H1 (cell line): Measurements from ENCODE around the gene CHST12. TPM values are rescaled to one million over a fixed set of nuclear protein-coding genes. Genes with fewer than 3 reads are reported as not detected.
"Not testable (repeated sequence)": the region's sequence is repeated elsewhere in the genome, so short reads cannot be mapped to it uniquely, and the experiment has no call there.

Experiments
- CTCF ChIA-PET: fragments of 300-600 bp; sonication (Branson Sonifier 250); formaldehyde crosslinking; loops from one replicate; lab custom pipeline; 2021; ENCODE audit not compliant: partially characterized antibody; lab: Charles Lee
- POLR2A ChIA-PET: fragments of 300-600 bp; sonication (Branson Sonifier 250); formaldehyde crosslinking; loops from one replicate; lab custom pipeline; 2021; ENCODE audit warnings: inconsistent platforms; ENCODE audit not compliant: partially characterized antibody; lab: Charles Lee
- DNase-seq, 2 experiments: peaks; one replicate each; pipeline versions ENCODE4 v3.0.0 to v3.0.0-alpha.2; 2010 to 2022; ENCODE audit warnings: low spot score in 2 of 2, low read depth in 1 of 2, mixed read lengths in 1 of 2
- FAIRE-seq: peaks from 2 replicates; lab custom pipeline; 2011; peaks lifted over from hg19 to GRCh38; lab: Jason Lieb, UNC
- H2AFZ ChIP-seq: 2 replicates; pipeline ENCODE4 v1.8.1; 2012; ENCODE audit warnings: low read length, inconsistent platforms
- H2AK5ac ChIP-seq: 2 replicates; pipeline ENCODE4 v1.6.1; 2013; ENCODE audit warnings: low read depth, low read length
- H2BK120ac ChIP-seq: replicated peaks from 2 replicates; pipeline ENCODE3; 2013; ENCODE audit warnings: low read depth, low read length, inconsistent platforms
- H2BK12ac ChIP-seq: 2 replicates; pipeline ENCODE4 v1.6.1; 2013; ENCODE audit warnings: low read depth, low read length
- H2BK15ac ChIP-seq: 2 replicates; pipeline ENCODE4 v1.6.1; 2013; ENCODE audit warnings: low read length
- H2BK20ac ChIP-seq: 2 replicates; pipeline ENCODE4 v1.6.1; 2013; ENCODE audit warnings: low read length
- H2BK5ac ChIP-seq: 2 replicates; pipeline ENCODE4 v1.6.1; 2013; ENCODE audit warnings: low read depth, low read length
- H3K14ac ChIP-seq: 2 replicates; pipeline ENCODE4 v1.6.1; 2013; ENCODE audit warnings: inconsistent platforms; ENCODE audit not compliant: insufficient read length
- H3K18ac ChIP-seq: 2 replicates; pipeline ENCODE4 v1.6.1; 2013; ENCODE audit warnings: low read length; ENCODE audit errors: extremely low read depth
- H3K23ac ChIP-seq: 2 replicates; pipeline ENCODE4 v1.6.1; 2013; ENCODE audit warnings: inconsistent platforms; ENCODE audit not compliant: insufficient read length
- H3K23me2 ChIP-seq: 2 replicates; pipeline ENCODE4 v1.6.1; 2013; ENCODE audit warnings: low read depth, low read length
- H3K27ac ChIP-seq: 2 replicates; pipeline ENCODE4 v1.6.1; 2011; ENCODE audit warnings: low read depth, low read length, inconsistent platforms
- H3K27me3 ChIP-seq, 4 experiments: replicated peaks in 1 of 4; 1 replicate in 1 of 4; 2 replicates in 3 of 4; pipeline versions ENCODE4 v1.6.1 to v1.8.1; 2011 to 2013; ENCODE audit warnings: low read length in 3 of 4, mild to moderate bottlenecking in 3 of 4, inconsistent platforms in 2 of 4, mixed read lengths in 2 of 4, moderate library complexity in 1 of 4; ENCODE audit not compliant: control insufficient read depth in 3 of 4, insufficient read depth in 3 of 4; ENCODE audit errors: extremely low read depth in 1 of 4
- H3K36me3 ChIP-seq, 4 experiments: 2 replicates each; pipeline versions ENCODE4 v1.6.1 to v1.8.1; 2011 to 2013; ENCODE audit warnings: mild to moderate bottlenecking in 4 of 4, low read length in 3 of 4, moderate library complexity in 2 of 4, control low read depth in 1 of 4, inconsistent platforms in 1 of 4; ENCODE audit not compliant: insufficient read depth in 4 of 4, control insufficient read depth in 2 of 4
- H3K4ac ChIP-seq: replicated peaks from 2 replicates; pipeline ENCODE3; 2013; ENCODE audit warnings: low read length, low read depth, mixed read lengths, inconsistent platforms; ENCODE audit not compliant: insufficient read length
- H3K4me1 ChIP-seq, 4 experiments: replicated peaks in 1 of 4; 1 replicate in 1 of 4; 2 replicates in 3 of 4; pipeline versions ENCODE4 v1.6.1 to v1.8.1; 2011 to 2013; ENCODE audit warnings: low read length in 3 of 4, inconsistent platforms in 2 of 4, mixed read lengths in 1 of 4; ENCODE audit not compliant: insufficient read depth in 4 of 4, control insufficient read depth in 3 of 4
- H3K4me2 ChIP-seq, 2 experiments: 2 replicates each; pipeline versions ENCODE4 v1.6.1 to v1.8.1; 2011 to 2013; ENCODE audit warnings: low read depth in 2 of 2, low read length in 2 of 2, control low read depth in 1 of 2, inconsistent platforms in 1 of 2, mild to moderate bottlenecking in 1 of 2; ENCODE audit not compliant: insufficient read depth in 1 of 2
- H3K4me3 ChIP-seq, 4 experiments: fragments of 200-600, 300-600 bp in 1 of 4; sonication (generic), shearing (Covaris generic), sonication (Bioruptor Twin) in 1 of 4; 2 replicates each; pipeline versions ENCODE4 v1.5.1 to v1.8.1; 2011 to 2016; ENCODE audit warnings: low read length in 4 of 4, low read depth in 3 of 4, control low read depth in 2 of 4, inconsistent platforms in 2 of 4, mild to moderate bottlenecking in 2 of 4, mixed read lengths in 1 of 4, moderate library complexity in 1 of 4; ENCODE audit not compliant: insufficient read depth in 2 of 4; ENCODE audit errors: extremely low read depth in 1 of 4
- H3K56ac ChIP-seq: replicated peaks from 2 replicates; pipeline ENCODE3; 2013; ENCODE audit warnings: low read depth, mild to moderate bottlenecking, mixed read lengths, low read length, inconsistent platforms; ENCODE audit not compliant: insufficient read length
- H3K79me1 ChIP-seq: 2 replicates; pipeline ENCODE4 v1.6.1; 2013; ENCODE audit warnings: low read depth, low read length, control low read depth
- H3K79me2 ChIP-seq, 2 experiments: 2 replicates each; pipeline versions ENCODE4 v1.6.1 to v1.8.1; 2012 to 2013; ENCODE audit warnings: low read length in 2 of 2, mild to moderate bottlenecking in 2 of 2, inconsistent platforms in 1 of 2; ENCODE audit not compliant: insufficient read depth in 2 of 2, control insufficient read depth in 1 of 2
- H3K9ac ChIP-seq, 4 experiments: replicated peaks in 1 of 4; 1 replicate in 1 of 4; 2 replicates in 3 of 4; pipeline versions ENCODE4 v1.6.1 to v1.8.1; 2011 to 2013; ENCODE audit warnings: low read depth in 3 of 4, low read length in 3 of 4, control low read depth in 2 of 4, mild to moderate bottlenecking in 2 of 4, moderate library complexity in 2 of 4, inconsistent platforms in 1 of 4; ENCODE audit errors: extremely low read depth in 1 of 4
- H3K9me3 ChIP-seq, 2 experiments: 2 replicates each; pipeline versions ENCODE4 v1.6.1 to v1.8.1; 2012 to 2013; ENCODE audit warnings: mild to moderate bottlenecking in 2 of 2, moderate library complexity in 2 of 2, control low read depth in 1 of 2, inconsistent platforms in 1 of 2, low read depth in 1 of 2, low read length in 1 of 2, mixed read lengths in 1 of 2; ENCODE audit not compliant: insufficient read depth in 2 of 2
- H4K20me1 ChIP-seq, 2 experiments: replicated peaks in 1 of 2; 2 replicates each; pipeline versions ENCODE3 to v1.8.1; 2011 to 2013; ENCODE audit warnings: inconsistent platforms in 2 of 2, low read length in 2 of 2, mild to moderate bottlenecking in 1 of 2; ENCODE audit not compliant: insufficient read depth in 2 of 2, control insufficient read depth in 1 of 2
- H4K5ac ChIP-seq: 2 replicates; pipeline ENCODE4 v1.6.1; 2013; ENCODE audit warnings: low read length, low read depth, mixed read lengths, inconsistent platforms; ENCODE audit not compliant: insufficient read length
- H4K8ac ChIP-seq: 2 replicates; pipeline ENCODE4 v1.8.0; 2013; ENCODE audit warnings: mild to moderate bottlenecking, moderate library complexity, low read length, inconsistent platforms; ENCODE audit not compliant: insufficient read depth; ENCODE audit errors: extremely low read depth
- H4K91ac ChIP-seq: replicated peaks from 2 replicates; pipeline ENCODE3; 2013; ENCODE audit warnings: low read length, mixed read lengths, inconsistent platforms; ENCODE audit not compliant: insufficient read length
- WGBS, 2 experiments: shearing (Covaris generic) in 1 of 2; methylation state at CpG; one replicate each; pipeline versions ENCODE4 v1.1.6 to v1.1.7; 2013 to 2015; ENCODE audit warnings: low lambda C conversion rate in 2 of 2, mixed read lengths in 2 of 2, inconsistent platforms in 1 of 2, low coverage in 1 of 2, missing lambda C conversion rate in 1 of 2; ENCODE audit not compliant: insufficient replicate concordance in 2 of 2, insufficient coverage in 1 of 2, insufficient read length in 1 of 2; ENCODE audit errors: extremely low coverage in 1 of 2, missing lambda C conversion rate in 1 of 2; 5-methylcytosine and 5-hydroxymethylcytosine counted together
- polyA plus RNA-seq, 7 experiments: library from polyadenylated mRNA; depleted of rRNA in 3 of 7; stranded (reverse) in 5 of 7; unstranded in 2 of 7; fragments of >200 nt in 5 of 7; fragments of 200-250 nt in 2 of 7; gene quantifications; 1 replicate in 5 of 7; 2 replicates in 1 of 7; 4 replicates in 1 of 7; pipeline versions ENCODE4 v1.2.1 to v1.2.3, GENCODE V29; 2011 to 2013; ENCODE audit warnings: missing spikeins in 2 of 7, mixed read lengths in 2 of 7
- total RNA-seq: library from RNA; stranded (reverse); fragmentation: NEBNext Ultra II Directional; extraction: Animal tissue kit (Norgen Biotek cat#: 25700); gene quantifications from 2 replicates; pipeline ENCODE4 v1.2.1, GENCODE V29; 2021

The CHST12 gene
- total and polyA plus RNA-seq, 2 of the 8 experiments (the other 6 are each of a cell fraction or from before 2014, with no cell fraction given), result 13.4 to 24.1 TPM

- not testable (repeated sequence) for H3K4me2 ChIP-seq, DNase-seq, H3K18ac ChIP-seq, H4K20me1 ChIP-seq, H3K36me3 ChIP-seq, H3K4me1 ChIP-seq, H4K8ac ChIP-seq, H2BK120ac ChIP-seq, H3K14ac ChIP-seq, H4K91ac ChIP-seq, H2AFZ ChIP-seq, H2BK15ac ChIP-seq, FAIRE-seq, H2BK12ac ChIP-seq, H3K27me3 ChIP-seq, H3K23me2 ChIP-seq, H2BK5ac ChIP-seq, H2BK20ac ChIP-seq, H3K56ac ChIP-seq, H3K9me3 ChIP-seq, H2AK5ac ChIP-seq, H3K9ac ChIP-seq, H3K4me3 ChIP-seq, H3K27ac ChIP-seq, H3K23ac ChIP-seq, H3K79me1 ChIP-seq, H3K79me2 ChIP-seq, H3K4ac ChIP-seq, H4K5ac ChIP-seq
- 97% methylated on average over 9 of the region's 9 CpGs; no CpG with 5 or more reads in 1 of the 2 experiments for WGBS, 2 experiments
- POLR2A ChIA-PET, result interaction anchor here (1.1 to 1.2 kb wide), 3 partner anchors 19 to 31 kb away, joined by 3 to 4 read pairs (median 3); partner anchors contain the start of gene EIF3B
- CTCF ChIA-PET, result interaction anchor here (1.3 to 4.6 kb wide), 2 partner anchors 46 to 83 kb away, joined by 5 to 34 read pairs; no protein-coding TSS in a partner anchor
Measured at GRCh38 chr7:2386122-2386521, 17.3 kb upstream of the CHST12 start.
